Mammary epithelial cell (primary cell): ENCODE results near the gene PPARA.

Experiments used
- EZH2 ChIP-seq: IDR thresholded peaks from 2 replicates; pipeline ENCODE4 v1.6.1; 2012; ENCODE audit warnings: low read length, inconsistent platforms, borderline replicate concordance
- TF ChIP-seq, protein P1 (sequence below), 2 donors: IDR thresholded peaks in 1 of 2; conservative IDR thresholded peaks in 1 of 2; 2 replicates each; pipeline ENCODE4 v1.5.1; 2011 to 2012; ENCODE audit warnings: inconsistent platforms in 2 of 2, low read length in 2 of 2, mild to moderate bottlenecking in 2 of 2, control low read depth in 1 of 2, low read depth in 1 of 2; ENCODE audit not compliant: insufficient read depth in 1 of 2; ENCODE audit errors: extremely low read depth in 1 of 2

DNA sequence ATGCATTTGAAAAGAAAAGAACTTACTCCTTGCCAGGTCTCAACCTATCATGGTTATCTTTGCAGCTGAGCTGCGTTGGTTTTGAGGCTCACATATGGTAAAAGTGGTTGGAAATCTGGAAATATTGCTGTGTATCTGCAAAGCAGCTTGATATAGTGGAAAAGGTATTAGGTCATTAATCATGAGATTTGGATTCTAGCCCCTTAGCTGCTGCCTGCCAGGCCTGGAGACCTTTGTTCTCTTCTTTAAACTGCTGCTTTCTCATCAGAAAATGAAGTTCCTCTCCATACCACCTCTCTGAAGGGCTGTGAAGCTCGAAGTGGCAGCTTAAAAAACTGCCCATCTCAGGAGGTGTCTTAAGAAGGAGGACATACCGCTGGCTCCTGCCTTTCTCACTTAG lies 5.7 kb downstream of the PPARA start:
- TF ChIP-seq, protein P1, sequence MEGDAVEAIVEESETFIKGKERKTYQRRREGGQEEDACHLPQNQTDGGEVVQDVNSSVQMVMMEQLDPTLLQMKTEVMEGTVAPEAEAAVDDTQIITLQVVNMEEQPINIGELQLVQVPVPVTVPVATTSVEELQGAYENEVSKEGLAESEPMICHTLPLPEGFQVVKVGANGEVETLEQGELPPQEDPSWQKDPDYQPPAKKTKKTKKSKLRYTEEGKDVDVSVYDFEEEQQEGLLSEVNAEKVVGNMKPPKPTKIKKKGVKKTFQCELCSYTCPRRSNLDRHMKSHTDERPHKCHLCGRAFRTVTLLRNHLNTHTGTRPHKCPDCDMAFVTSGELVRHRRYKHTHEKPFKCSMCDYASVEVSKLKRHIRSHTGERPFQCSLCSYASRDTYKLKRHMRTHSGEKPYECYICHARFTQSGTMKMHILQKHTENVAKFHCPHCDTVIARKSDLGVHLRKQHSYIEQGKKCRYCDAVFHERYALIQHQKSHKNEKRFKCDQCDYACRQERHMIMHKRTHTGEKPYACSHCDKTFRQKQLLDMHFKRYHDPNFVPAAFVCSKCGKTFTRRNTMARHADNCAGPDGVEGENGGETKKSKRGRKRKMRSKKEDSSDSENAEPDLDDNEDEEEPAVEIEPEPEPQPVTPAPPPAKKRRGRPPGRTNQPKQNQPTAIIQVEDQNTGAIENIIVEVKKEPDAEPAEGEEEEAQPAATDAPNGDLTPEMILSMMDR (conservative IDR thresholded peaks at IDR 0.05 in 1 of 2, IDR thresholded peaks at IDR 0.05 in 1 of 2; ENCODE audit: extremely low read depth in 1 of 2, insufficient read depth in 1 of 2, low read depth in 1 of 2, low read length in 2 of 2): no peak
- no peak for TF ChIP-seq EZH2
